Measurements from ENCODE around the gene ADRA2C. TPM values are rescaled to one million over a fixed set of nuclear protein-coding genes. Genes with fewer than 3 reads are reported as not detected.

The ADRA2C gene
- polyA plus RNA-seq, 1 donor from 2014 or later, result 3.0 TPM

GRCh38 chr4:3729882-3730226, 36.3 kb upstream of the ADRA2C start:
- Histone ChIP-seq H3K4me3 (ENCODE audit: low read length) (no peak overlapping the region), H3K4me2 (ENCODE audit: low read length) (no peak overlapping the region), H3K79me2 (replicated peaks; ENCODE audit: insufficient read depth, low read length) (no peaks in the 10 kb centered on the region), H3K36me3 (ENCODE audit: insufficient read depth, low read length) (no peaks in the 10 kb centered on the region), H3K9me3 (ENCODE audit: low read length) (no peaks in the 10 kb centered on the region), H3K27me3 (ENCODE audit: insufficient read depth, low read depth, low read length) (peaks cover 14% of the 10 kb centered on the region), H3K9me2 (ENCODE audit: insufficient read depth, low read length) (no peaks in the 10 kb centered on the region), H4K20me1 (ENCODE audit: insufficient read depth) (no peaks in the 10 kb centered on the region), H3F3A (ENCODE audit: insufficient read depth, low read length, poor library complexity, severe bottlenecking) (no peaks in the 10 kb centered on the region), H3K9ac (ENCODE audit: low read length) (no peak overlapping the region), H3K27ac (ENCODE audit: low read length) (no peak overlapping the region), H2AFZ (ENCODE audit: low read depth, low read length) (no peak overlapping the region)
- TF ChIP-seq SMC3 (conservative IDR thresholded peaks at IDR 0.05; ENCODE audit: poor library complexity) (no peak), POLR2AphosphoS5 (IDR thresholded peaks at IDR 0.05) (no peak), RAD21 (conservative IDR thresholded peaks at IDR 0.05) (no peak), MXI1 (conservative IDR thresholded peaks at IDR 0.05; ENCODE audit: poor library complexity, severe bottlenecking) (no peak), TAF1 (IDR thresholded peaks at IDR 0.05; ENCODE audit: low read depth) (no peak), CTCF (IDR thresholded peaks at IDR 0.05; ENCODE audit: poor library complexity, severe bottlenecking) (no peak), EZH2 (IDR thresholded peaks at IDR 0.05; ENCODE audit: borderline replicate concordance, insufficient read depth, low read length, poor library complexity, severe bottlenecking) (no peak), EP300 (conservative IDR thresholded peaks at IDR 0.05; ENCODE audit: poor library complexity, severe bottlenecking) (no peak), REST (IDR thresholded peaks at IDR 0.05; ENCODE audit: borderline replicate concordance) (no peak)

GRCh38 chr4:3730422-3731190, 35.6 kb upstream of the ADRA2C start:
- peaks cover 6% of the 10 kb centered on the region for H3K27me3 ChIP-seq (ENCODE audit: insufficient read depth, low read depth, low read length)
- H3K79me2 ChIP-seq (replicated peaks; ENCODE audit: insufficient read depth, low read length), result no peaks in the 10 kb centered on the region
- H3K4me3 ChIP-seq (ENCODE audit: low read length), result no peak overlapping the region
- H4K20me1 ChIP-seq (ENCODE audit: insufficient read depth), result no peaks in the 10 kb centered on the region
- no peak overlapping the region for H3K9ac ChIP-seq (ENCODE audit: low read length)
- no peak overlapping the region for H3K27ac ChIP-seq (ENCODE audit: low read length)
- no peaks in the 10 kb centered on the region for H3K9me2 ChIP-seq (ENCODE audit: insufficient read depth, low read length)
- no peak overlapping the region for H2AFZ ChIP-seq (ENCODE audit: low read depth, low read length)
- no peak for TF ChIP-seq MXI1 (conservative IDR thresholded peaks at IDR 0.05; ENCODE audit: poor library complexity, severe bottlenecking)
- TF ChIP-seq TAF1 (IDR thresholded peaks at IDR 0.05; ENCODE audit: low read depth), result no peak
- TF ChIP-seq CTCF (IDR thresholded peaks at IDR 0.05; ENCODE audit: poor library complexity, severe bottlenecking), result no peak
- TF ChIP-seq SMC3 (conservative IDR thresholded peaks at IDR 0.05; ENCODE audit: poor library complexity), result no peak
- H3F3A ChIP-seq (ENCODE audit: insufficient read depth, low read length, poor library complexity, severe bottlenecking), result no peaks in the 10 kb centered on the region
- no peak overlapping the region for H3K4me2 ChIP-seq (ENCODE audit: low read length)
- no peaks in the 10 kb centered on the region for H3K9me3 ChIP-seq (ENCODE audit: low read length)
- H3K36me3 ChIP-seq (ENCODE audit: insufficient read depth, low read length), result no peaks in the 10 kb centered on the region

All from neural cell (in vitro differentiated cells).